PFSK-1 (cell line): Measurements from ENCODE around the gene INTS12.

ENCODE experiments used
- REST ChIP-seq, 2 experiments: IDR thresholded peaks; 2 replicates each; pipeline versions ENCODE4 v1.6.1 to v1.8.0; 2011 to 2012; ENCODE audit warnings: low read depth in 2 of 2, low read length in 2 of 2, control low read depth in 1 of 2, inconsistent platforms in 1 of 2, mild to moderate bottlenecking in 1 of 2, moderate library complexity in 1 of 2; ENCODE audit not compliant: insufficient read depth in 1 of 2
- SIN3A ChIP-seq: IDR thresholded peaks from 2 replicates; pipeline ENCODE4 v1.6.1; 2012; ENCODE audit warnings: mild to moderate bottlenecking, low read length, moderate library complexity, borderline replicate concordance; ENCODE audit not compliant: insufficient read depth

GRCh38 chr4:105679186-105679585 is 29.3 kb downstream of the INTS12 start:
- TF ChIP-seq SIN3A (no peak), REST (IDR thresholded peaks at IDR 0.05; ENCODE audit: insufficient read depth in 1 of 2, low read depth in 2 of 2, low read length in 2 of 2) (no peak)
